ENCODE measurements around the gene CCDC8.
"Not testable (repeated sequence)": the region's sequence is repeated elsewhere in the genome, so short reads cannot be mapped to it uniquely, and the experiment has no call there.

Gene CCDC8, protein sequence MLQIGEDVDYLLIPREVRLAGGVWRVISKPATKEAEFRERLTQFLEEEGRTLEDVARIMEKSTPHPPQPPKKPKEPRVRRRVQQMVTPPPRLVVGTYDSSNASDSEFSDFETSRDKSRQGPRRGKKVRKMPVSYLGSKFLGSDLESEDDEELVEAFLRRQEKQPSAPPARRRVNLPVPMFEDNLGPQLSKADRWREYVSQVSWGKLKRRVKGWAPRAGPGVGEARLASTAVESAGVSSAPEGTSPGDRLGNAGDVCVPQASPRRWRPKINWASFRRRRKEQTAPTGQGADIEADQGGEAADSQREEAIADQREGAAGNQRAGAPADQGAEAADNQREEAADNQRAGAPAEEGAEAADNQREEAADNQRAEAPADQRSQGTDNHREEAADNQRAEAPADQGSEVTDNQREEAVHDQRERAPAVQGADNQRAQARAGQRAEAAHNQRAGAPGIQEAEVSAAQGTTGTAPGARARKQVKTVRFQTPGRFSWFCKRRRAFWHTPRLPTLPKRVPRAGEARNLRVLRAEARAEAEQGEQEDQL

DNA sequence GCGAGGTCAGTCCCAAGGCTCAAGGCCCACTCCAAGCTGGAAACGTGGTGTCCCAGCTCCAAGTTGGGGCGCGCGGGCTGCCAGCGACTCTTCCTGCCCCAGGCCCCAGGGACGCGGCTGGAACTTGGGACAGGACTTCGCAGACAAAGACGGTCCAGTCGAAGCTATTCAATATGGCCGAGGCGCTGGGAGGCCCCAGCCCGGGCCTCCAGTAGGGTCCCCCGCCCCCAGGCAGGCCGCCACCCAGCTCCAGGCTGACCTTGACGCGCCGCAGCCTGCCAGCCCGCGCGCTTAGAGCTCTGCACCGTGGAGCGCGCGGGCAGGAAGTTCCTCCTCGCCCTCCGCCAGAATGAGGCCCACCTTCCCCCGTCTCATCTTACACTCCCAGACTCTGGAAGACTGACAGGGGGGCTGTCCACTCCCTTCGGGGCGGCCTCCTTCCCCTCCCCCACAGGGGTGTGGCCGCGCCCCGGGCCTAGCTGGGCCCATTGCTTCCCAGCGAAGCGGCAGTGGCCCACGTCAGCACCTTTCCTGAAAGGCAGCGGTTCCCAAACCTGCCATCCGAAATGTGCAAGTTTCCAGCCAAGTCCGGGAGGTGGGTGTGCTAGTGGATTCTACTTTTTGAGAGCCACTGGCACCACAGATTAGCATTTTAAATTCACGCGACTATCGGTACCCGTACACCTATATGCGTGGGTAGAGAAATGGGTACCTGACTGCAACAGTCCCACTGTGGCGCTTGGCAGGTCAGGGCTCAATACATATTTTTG is at the start of gene CCDC8:
CCDC8 (minus strand) TSS at position 303 of the 770 bp plus-strand sequence. CDS start 754 bp downstream, outside the sequence.
- DNase-seq = no peak

DNA sequence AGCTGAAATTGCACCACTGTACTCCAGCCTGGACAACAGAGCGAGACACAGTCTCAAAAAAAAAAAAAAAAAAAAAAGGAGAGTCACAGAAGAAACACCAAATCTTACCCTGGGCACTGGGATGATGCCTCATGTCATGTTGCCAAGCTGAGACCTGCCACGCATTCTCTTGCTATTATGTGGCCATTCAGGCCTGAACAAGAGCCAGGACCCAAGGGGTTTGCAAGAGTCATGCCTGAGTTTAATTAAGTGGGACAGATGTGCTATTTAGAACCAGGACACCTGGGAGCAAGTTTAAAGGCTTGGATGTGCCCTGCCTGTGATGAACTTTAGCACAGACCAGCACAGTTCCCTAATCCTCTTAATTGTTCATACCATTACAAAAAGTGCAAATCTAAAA is 48.2 kb upstream of the CCDC8 start:
- DNase-seq = no peak

DNA sequence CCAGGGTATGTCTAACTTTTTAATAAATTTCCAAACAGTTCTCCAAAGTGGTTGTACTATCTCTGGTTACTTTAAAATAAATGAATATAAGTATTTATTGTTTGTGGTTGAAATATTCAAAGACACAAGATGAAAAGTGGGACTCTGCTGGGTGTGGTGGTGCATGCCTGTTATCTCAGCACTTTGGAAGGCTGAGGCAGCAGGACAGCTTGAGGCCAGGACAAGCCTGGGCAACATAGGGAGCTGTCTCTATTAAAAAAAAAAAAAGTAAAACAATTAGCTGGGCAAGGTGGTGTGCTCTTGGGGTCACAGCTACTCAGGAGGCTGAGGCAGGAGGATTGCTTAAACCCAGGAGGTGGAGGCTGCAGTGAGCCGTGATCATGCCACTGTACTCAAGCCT is 47.6 kb upstream of the CCDC8 start:
- no peak for DNase-seq

DNA sequence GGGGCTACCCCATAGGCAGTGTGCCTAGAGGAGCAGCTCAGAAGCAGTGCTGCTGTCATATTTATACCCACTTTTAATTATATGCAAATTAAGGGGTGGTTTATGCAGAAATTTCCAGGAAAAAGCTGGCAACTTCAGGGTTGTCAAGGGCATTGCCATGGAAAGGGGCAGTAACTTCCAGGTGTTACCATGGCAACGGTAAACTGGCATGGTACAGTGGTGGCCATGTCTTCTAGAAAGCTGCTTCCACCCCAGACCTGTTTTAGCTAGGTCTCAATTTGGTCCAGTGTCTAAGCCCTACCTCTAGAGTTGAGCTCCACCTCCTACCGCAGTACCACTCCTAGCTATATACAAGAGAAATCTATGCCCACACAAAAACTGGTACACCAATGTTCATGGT is 46.7 kb upstream of the CCDC8 start:
- no peak for DNase-seq

DNA sequence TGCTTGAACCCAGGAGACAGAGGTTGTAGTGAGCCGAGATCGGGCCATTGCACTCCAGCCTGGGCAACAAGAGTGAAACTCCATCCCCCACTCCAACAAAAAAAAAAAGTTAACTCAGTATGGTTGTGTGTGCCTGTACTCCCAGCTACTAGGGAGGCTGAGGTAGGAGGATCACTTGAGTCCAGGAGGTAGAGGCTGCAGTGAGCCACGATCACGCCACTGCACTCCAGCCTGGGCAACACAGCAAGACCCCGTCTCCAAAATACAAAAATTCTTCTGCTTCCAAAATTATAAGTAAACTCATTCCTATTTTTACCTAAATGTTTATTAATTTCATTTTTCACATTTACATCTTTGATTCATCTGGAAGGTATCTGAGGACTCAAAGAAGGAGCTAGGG is 43.6 kb upstream of the CCDC8 start:
- no peak for DNase-seq

DNA sequence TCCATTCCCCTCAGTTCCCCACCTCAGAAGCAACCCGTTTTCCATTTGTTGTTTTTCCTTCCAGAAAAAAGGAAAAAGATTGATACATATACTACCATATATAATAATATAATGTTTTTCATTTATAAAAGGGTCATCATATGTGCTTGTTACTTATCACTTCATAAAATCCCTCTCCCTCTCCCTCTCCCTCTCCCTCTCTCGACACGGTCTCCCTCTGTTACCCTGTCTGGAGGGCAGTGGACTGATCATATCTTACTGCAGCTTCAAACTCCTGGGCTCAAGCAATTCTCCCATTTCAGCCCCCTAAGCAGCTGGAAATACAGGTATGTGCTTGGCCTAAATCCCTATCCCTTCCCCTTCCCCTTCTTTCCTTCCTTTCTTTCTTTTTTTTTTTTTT is 40.9 kb upstream of the CCDC8 start:
- no peak for DNase-seq

DNA sequence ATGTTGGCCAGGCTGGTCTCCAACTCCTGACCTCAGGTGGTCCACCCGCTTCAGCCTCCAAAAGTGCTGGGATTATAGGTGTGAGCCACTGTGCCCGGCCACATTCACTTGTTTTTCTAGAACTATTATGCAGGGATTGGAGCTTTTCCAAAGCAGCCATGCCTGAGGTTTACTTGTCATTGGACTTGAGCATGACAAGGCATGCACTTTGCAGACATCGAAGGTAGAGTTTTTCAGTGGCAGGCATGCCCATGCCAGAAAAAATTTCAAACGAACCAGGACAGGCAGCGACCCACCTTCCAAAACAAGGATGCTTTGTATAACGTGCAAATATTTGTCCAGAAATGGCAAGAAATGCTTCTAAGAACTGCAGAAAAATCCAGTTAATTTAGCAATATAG is 40.3 kb upstream of the CCDC8 start:
- no peak for DNase-seq

DNA sequence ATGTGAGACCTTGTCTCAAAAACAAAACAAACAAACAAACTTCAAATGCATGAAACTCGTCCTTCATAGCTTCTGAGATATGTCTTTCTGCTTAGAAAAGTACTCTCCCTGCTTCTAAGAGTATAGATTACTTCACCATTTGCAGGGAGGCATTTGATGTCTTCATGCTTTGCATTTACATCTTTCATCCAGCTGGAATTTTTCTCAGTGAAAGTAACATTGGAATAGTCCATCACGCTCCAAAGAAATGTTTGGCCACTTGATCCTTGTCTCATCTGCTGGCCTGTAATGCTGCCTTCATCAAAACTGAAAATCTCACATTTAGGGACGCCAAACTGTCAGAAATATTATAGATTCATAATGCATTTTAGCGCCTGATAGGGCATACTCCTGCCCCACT is 38.8 kb upstream of the CCDC8 start:
- DNase-seq = no peak

DNA sequence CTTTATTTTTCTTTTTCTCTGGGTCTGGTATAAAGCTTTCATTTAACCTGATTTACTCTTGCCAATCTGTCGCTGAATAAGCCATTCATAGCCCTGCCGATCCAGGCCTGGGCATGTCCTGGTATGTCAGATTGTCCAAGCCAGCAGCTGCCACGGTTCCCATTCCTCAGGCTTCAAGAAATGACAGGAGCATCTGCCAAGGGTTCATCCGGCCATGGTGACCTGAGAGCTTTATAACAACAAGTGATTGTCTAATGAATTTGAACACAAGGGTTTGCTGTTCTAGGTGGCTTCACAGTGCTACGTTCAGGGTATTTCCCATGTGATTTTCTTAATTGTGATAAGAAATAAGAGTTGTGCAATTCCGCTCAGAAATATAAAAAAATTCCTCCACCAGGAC is 38.0 kb upstream of the CCDC8 start:
- no peak for DNase-seq

DNA sequence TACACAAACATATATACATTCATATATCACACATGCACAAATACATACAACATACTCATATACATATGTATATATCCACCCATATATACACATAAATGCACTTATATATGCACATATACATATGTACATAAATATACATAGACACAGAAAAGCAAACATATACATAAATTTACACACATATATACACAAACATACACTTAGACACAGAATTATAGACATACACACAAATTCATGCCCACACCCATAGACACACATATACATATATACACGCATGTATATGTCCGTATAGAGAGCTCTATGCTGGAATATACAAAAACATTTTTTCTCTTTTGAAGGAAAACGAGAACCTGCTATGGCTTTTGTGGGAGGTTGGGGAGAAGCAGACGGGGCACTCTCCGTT is 37.4 kb upstream of the CCDC8 start:
- no peak for DNase-seq

DNA sequence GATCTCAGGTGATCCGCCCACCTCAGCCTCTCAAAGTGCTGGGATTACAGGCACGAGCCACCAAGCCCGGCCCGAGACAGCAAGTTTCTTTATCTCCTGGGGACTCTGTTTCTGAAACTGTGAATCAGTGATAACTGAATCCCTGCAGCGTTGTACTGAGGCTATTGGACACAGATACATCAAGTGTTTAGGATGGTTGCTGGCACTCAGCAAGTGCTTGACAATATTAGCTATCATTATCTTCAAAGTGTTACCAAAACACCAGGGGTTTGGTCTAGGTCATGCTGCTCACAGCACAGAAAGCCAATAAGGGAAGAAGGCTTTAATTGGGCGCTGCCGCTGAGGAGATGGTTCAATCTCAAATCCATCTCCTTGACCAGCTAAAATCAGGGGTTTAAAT is 35.9 kb upstream of the CCDC8 start:
- DNase-seq = no peak

DNA sequence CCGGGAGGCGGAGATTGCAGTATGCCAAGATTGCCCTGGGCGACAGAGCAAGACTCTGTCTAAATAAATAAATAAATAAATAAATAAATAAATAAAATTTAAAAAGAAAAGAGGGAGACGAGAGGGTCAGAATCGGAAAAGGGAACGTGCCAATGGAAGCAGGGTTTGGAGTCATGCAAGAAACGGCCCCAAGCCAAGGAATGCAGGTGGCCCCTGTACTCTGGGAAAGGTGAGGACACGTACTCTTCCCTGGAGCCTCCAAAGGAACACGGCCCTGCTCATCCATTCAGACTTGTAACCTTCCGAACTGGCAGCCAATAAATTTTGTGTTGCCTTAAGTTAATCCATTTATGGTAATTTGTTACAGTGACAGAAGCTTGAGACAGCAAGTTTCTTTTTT is 35.2 kb upstream of the CCDC8 start:
- no peak for DNase-seq

DNA sequence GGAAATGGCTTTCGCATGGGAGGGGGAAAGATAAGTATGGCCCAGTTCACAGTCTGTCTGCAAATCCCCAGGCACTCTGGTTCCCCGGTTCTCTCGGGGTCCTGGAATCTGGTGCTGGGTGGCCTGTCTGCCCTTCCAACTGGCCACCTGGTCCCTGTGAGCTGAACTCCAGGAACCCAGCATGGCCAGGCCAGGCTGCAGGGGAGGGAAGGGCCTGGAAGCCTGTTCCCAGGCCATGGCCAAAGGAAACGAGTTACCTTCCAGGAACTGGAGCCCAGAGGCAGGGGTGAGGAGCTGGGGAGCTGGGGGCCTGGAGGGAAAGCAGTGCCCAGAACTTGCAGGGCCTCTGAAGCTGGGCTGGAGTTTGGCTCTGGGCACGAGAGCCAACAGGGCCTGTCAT is 34.5 kb upstream of the CCDC8 start:
- no peak for DNase-seq

DNA sequence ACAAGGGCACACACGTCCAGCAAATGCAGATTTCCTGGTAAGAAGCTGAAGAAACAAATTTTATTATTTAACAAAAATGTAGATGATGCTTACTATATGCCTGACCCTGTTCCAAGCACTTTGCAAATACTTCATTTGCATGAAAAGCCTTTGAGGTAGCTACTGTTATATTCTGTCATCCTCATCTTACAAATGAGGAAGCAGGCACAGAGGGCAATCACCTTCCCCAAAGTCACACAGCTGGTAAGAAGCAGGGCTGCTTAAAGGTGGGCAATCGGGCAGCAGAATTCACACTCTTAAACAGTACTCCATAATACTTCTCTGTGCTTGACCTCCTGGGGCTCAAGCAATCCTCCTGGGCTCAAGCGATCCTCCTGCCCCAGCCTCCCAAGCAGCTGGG is 33.6 kb upstream of the CCDC8 start:
- no peak for DNase-seq

DNA sequence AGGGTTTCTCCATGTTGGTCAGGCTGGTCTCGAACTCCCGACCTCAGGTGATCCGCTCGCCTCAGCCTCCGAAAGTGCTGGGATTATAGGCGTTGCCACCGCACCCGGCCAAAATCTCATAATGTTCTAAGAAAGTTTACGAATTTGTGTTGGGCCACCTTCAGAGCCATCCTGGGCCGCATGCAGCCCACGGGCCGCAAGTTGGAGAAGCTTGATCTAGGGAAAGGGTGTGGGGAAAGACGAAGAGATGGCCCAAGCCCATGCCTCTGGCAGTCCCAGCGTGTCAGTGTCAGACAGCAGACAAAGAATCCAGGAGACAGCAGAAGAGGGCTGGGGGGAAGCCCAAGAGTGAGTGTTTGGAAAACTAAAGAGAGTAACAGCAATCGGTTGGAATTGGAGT is 32.7 kb upstream of the CCDC8 start:
- no peak for DNase-seq

DNA sequence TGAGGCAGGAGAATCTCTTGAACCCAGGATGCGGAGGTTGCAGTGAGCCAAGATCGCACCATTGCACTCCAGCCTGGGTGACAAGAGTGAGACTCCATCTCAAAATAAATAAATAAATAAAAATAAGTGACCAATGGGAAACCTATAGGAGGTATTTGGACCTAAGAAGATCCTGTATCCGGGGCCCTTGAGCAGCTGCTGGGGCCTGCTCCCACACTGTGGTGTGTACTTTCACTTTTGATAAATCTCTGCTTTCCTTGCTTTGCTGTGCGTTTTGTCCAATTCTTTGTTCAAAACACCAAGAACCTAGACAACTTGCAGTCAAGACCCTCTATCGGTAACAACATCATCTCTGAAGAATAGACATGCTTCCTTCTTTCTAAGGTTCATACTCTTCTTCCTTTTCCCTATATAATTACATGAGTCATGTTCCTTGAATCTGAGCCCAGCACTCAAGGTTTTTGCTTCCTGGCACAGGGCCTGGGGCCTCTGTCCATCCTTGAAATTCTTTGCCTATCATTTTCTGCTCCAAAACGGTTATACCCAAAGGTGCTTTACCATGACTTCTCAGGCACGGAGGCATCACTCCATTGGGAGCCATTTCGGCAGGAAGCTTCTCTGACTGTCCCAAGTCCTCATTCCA is 29.6 kb upstream of the CCDC8 start:
- DNase-seq = no peak

DNA sequence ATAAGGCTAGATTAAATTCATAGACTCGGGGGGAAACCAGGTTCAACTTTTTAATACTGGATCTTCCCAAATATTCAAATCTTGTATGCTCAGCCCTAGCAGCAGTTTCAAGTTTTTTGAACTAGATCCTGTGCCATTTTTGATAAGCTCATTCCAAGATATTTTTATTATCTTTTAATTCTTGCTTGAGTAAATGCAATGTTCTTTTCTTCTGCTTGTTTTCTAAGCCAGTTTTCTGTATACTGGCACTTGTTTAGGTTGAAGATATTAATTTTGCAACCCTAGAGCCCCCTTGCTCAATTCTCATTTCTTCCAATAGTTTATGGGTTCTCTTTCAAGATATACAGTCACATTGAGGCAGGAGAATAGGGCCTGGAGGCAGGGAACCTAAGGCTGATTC is 28.5 kb upstream of the CCDC8 start:
- no peak for DNase-seq

DNA sequence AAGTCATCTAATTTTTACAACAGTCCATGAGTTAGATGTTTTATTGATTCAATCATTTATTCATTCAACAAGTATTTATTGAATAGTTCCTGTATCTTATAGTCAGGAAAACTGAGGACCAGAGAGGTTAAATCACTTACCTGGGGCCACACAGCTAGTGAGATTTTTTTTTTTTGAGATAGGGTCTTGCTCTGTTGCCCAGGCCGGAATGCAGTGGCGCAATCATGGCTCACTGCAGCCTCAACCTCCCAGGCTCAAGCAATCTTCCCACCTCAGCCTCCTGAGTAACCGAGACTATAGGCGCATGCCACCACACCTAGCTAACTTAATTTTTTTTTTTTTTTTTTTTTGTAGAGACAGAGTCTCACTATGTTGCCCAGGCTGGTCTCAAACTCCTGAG is 22.3 kb upstream of the CCDC8 start:
- DNase-seq = not testable (repeated sequence)

DNA sequence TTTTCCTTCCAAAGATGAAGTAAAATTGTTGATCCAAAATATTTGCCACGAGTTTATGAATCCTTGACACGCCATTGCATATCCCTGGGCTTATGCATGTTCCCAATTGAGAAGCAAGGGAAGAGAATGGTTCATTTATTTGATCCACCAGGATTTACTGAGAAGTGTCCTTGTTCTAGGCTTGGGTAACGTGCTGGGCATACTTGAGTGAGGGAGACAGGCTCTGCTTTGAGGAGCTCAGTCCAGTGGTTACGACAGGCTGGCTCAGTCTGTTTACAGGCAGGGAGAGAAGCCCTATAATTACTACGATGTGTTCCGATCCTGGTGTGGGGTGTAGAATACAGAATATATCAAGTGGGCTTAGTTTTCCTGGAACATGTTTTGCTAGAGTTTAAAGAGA is 21.6 kb upstream of the CCDC8 start:
- DNase-seq = no peak

DNA sequence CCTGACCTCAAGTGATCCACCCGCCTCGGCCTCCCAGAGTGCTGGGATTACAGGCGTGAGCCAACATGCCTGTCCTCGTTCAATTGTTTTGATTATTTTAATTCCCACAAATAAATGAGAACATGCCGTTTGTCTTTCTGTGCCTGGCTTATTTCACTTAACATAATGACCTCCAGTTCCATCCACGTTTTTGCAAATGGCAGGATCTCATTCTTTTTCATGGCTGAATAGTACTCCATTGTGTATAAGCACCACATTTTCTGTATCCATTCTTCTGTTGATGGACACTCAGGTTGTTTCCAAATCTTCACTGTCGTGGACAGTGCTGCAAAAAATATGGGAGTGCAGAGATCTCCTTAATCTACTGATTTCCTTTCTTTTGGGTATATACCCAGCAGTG is 20.1 kb upstream of the CCDC8 start:
- DNase-seq = not testable (repeated sequence)

DNA sequence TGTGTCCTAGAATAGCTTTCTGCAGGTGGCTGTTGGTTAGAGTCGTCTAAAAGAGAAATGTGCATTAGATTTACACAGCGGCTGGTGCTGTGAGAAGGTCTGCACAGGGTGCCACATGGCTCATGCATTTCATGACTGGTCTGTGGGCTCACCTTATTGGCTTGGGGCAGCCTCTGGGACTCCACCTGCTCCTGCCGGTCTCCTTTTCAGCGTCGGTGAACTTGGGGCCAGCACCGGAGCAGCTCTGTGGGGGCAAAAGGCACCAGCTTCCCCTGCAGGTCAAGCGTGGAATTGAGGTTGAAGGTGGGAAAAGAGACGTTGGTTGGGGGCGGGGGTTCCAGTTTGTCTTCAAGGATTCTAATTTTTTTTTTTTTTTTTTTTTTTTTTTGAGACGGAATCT is 18.5 kb upstream of the CCDC8 start:
- no peak for DNase-seq

DNA sequence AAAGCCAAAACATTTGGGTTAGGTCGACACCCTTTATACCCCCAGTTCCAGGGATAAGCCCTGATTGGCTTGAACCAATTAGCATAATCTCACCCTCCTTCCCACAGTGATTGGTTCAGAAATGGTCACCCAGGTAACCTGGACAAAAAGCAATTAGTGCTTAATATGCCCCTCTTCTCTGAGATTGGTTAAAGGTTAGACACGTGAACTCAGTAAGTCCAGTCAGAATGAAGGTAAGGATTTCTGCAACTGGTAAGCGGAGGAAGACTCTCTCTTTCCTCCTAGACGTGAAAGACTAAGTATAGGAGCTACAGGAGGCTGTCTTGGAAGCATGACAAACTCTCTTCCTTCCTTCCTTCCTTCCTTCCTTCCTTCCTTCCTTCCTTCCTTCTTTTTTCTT is 16.6 kb upstream of the CCDC8 start:
- no peak for DNase-seq

DNA sequence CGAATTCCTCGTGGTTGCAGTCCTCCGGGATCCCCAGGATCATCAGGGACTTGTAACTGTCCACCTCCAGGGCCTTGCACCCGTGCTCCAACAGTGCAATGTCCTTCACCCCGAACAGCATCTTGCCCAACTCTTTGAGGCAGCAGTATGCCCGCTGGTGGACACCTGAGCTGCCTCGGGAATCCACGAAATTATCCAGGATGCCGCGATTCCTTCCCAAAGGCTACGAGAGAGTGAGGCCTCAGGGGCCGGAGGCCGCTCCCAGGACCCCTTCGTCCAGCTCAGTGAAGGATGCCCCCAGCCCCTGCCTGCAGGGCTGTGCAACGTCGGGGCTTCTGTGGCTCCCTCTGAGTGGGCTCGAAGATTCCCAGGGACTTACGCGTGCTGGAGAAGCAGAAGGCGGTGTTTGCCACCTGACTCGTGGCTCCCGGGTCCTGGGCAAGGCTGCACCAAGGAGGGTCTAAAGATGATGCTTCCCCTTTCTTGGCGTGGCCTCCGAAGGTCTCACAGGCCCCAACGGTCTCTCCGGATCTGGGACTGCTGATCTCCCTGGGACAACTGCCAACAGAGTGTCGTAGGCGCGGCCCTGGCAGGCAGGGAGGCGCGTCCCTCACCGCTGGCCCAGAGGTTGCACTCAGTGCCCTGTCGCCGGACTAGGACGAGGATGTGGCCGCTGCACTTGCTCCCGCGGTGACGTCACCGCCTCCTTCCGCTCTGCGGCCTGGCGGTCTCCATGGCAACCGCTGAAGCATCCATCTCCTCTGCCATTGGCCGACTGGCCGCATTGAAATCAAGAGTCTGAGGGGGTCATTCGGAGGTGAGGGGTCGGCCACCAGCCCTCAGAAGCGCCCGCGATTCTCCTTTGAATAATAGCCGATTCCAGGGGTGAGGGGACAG is 15.1 kb upstream of the CCDC8 start, which contains the start of gene PNMA8C:
PNMA8C (minus strand) TSS at position 698 of the 897 bp plus-strand sequence; CDS start at position 121, 577 bp downstream.
- DNase-seq = peak; percentile 65
